Fibroblast of pulmonary artery (primary cell): ENCODE data around the gene ST3GAL5.

Source experiments
- DNase-seq: peaks from one replicate; pipeline ENCODE4 v3.0.0-alpha.2; 2010; ENCODE audit warnings: low read depth
- H3K4me3 ChIP-seq: replicated peaks from 2 replicates; pipeline ENCODE4 v1.5.1; 2011; ENCODE audit warnings: low read depth, mild to moderate bottlenecking, control low read depth, low read length, moderate library complexity
- CTCF ChIP-seq: IDR thresholded peaks from 2 replicates; pipeline ENCODE4 v1.5.1; 2011; ENCODE audit warnings: mild to moderate bottlenecking, control low read depth, low read length, inconsistent platforms; ENCODE audit errors: missing control alignments

The ST3GAL5 gene

DNA sequence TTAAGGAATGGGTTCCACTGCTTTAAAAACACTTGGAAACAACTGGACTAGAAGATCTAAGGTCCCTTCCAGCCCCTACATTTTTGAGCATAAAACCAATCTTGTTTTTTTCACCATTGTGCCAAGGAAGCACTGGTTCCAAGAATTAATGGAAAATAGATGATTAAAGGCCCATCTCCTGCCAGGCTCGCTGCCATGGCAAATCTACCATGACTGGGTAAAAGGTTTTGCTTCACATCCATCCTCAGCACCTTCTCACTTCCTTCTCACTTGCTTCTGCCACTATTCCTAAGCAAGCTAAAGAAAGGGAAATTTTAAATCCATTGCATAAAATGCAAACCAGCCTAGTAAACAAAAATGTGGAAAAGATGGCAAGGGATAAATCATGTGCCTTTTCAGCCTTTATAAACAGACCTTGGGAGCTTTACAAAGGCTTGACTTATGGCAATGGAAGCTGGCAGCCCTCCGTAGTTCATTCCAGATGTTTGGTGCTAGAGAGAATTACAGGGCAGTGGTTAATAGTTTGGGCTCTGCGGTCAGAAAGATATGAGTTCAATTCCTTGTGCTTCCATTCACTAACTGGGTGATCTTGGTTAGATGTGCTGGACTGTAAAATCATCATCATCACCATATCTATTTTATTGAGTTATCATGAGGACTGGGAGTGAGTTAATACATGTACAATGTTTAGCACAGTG lies 27.0 kb upstream of the ST3GAL5 start:
- DNase-seq: no peak
- H3K4me3 ChIP-seq: no peak overlapping the region
- TF ChIP-seq CTCF: no peak

DNA sequence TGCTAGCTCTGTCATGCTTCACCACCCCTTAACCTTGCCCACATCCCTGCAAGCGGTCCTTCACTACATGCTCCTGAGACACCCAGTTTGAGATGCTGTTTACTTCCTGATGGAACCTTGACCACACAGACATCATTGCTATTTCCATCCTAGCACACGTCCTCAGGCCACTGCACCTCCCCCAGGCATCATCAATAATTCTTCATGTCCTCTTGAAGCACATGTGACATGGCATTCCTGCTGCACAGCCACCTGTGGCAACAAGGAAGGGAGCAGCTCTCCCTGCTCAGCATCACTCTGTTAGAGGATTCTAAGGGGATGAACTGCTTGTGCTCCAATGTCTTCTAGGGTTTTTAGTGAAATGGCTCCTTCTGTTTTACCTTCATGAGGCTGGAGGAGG lies 26.1 kb upstream of the ST3GAL5 start:
- no peak overlapping the region for H3K4me3 ChIP-seq
- no peak for TF ChIP-seq CTCF
- DNase-seq: no peak

DNA sequence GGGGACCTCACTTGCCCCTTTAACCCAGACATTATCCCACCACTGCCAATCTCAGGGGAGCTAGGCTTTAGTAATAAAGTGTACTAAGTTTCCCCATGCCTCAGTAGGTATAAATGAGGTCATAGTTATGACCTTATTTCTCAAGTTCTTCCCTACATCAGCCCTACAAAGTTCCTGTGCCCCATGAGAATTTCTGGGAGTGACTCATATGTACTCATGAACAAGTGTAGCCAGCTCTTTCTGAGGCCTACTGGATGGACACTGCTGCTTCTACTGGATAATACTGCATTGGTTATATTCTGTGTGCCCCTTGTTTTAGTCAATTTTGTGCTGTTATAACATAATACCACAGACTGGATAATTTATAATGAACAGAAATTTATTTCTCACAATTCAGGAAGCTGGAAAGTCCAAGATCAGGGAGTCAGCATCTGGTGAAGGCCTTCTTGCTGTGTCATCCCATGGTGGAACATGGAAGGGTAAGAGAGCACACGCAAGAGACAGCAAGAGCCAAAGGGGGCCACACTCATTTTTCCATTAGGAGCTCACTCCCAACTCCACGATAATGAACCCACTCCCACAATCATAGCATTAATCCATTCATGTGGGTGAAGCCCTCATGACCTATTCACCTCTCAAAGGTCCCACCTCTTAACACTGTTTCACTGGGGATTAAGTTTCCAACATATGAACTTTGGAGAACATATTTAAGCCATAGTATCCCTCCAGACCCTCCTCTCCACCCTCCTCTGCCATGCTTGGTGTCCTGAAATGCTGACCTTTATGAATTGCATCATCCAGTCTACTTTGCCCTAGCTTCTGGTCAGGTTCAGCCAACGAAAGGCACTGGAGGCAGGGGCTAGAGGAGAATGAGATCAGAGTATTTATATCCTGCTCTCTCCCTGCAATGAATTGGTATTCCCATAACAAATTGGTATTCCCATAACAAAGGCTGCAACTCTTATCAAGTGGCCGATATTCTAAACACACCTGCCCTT lies 25.4 kb upstream of the ST3GAL5 start:
- DNase-seq: peak; percentile 80
- no peak overlapping the region for H3K4me3 ChIP-seq
- no peak for TF ChIP-seq CTCF

GRCh38 chr2:85911814-85912692 lies 23.3 kb upstream of the ST3GAL5 start:
- no peak for TF ChIP-seq CTCF
- peak; percentile 86 for DNase-seq
- H3K4me3 ChIP-seq: no peak overlapping the region

GRCh38 chr2:85911097-85911496 lies 22.3 kb upstream of the ST3GAL5 start:
- TF ChIP-seq CTCF: no peak
- H3K4me3 ChIP-seq: no peak overlapping the region
- no peak for DNase-seq

DNA sequence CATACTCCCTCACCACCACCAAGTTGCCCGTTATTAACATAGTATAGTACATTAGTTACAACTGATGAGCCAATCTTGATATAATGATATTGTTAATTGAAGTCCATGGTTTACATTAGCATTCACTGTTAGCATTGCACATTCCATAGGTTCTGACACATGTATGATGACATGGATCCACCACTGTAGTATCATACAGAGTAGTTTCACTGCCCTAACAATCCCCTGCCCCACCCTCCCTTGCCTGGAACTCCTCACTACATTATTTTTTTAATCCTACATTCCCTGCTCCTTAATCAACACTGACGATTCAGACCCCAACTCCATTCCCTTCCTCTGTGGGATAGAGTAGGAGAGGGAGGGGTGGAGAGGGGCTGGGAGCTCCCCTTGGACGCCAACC lies 20.2 kb upstream of the ST3GAL5 start:
- no peak overlapping the region for H3K4me3 ChIP-seq
- no peak for DNase-seq
- TF ChIP-seq CTCF: no peak
